NT2/D1 (cell line): Measurements from ENCODE around the gene TDRD7.

ENCODE experiments used
- DNase-seq: peaks from one replicate; pipeline ENCODE4 v3.0.0-alpha.2; 2011; ENCODE audit warnings: low read depth, low spot score
- H3K27me3 ChIP-seq: 2 replicates; pipeline ENCODE4 v1.6.0; 2011; ENCODE audit warnings: mild to moderate bottlenecking; ENCODE audit not compliant: insufficient read length, insufficient read depth
- H3K36me3 ChIP-seq: 2 replicates; pipeline ENCODE4 v1.6.1; 2011; ENCODE audit warnings: mild to moderate bottlenecking, low read length, mixed read lengths; ENCODE audit not compliant: insufficient read depth, insufficient read length
- H3K4me1 ChIP-seq: 2 replicates; pipeline ENCODE4 v1.5.1; 2011; ENCODE audit not compliant: insufficient read depth, insufficient read length
- H3K4me3 ChIP-seq: 2 replicates; pipeline ENCODE4 v1.5.1; 2011; ENCODE audit warnings: low read depth; ENCODE audit not compliant: insufficient read length
- H3K9ac ChIP-seq: 2 replicates; pipeline ENCODE4 v1.6.0; 2011; ENCODE audit warnings: low read depth; ENCODE audit not compliant: insufficient read length
- H3K9me3 ChIP-seq: 2 replicates; pipeline ENCODE4 v1.5.1; 2011; ENCODE audit warnings: mild to moderate bottlenecking, low read length; ENCODE audit not compliant: insufficient read depth
- SUZ12 ChIP-seq: IDR thresholded peaks from 2 replicates; pipeline ENCODE4 v1.6.1; 2011; ENCODE audit not compliant: insufficient read length, insufficient read depth; ENCODE audit errors: extremely low read depth
- YY1 ChIP-seq: IDR thresholded peaks from 2 replicates; pipeline ENCODE4 v1.6.1; 2011; ENCODE audit not compliant: insufficient read length, insufficient read depth
- ZNF274 ChIP-seq: IDR thresholded peaks from 2 replicates; pipeline ENCODE4 v1.6.1; 2011; ENCODE audit warnings: mild to moderate bottlenecking, low read depth, low read length

The TDRD7 gene

GRCh38 chr9:97382099-97382718 is 29.7 kb upstream of the TDRD7 start:
- no peaks in the 10 kb centered on the region for H3K9me3 ChIP-seq
- no peak overlapping the region for H3K4me3 ChIP-seq
- no peak for DNase-seq
- no peaks in the 10 kb centered on the region for H3K27me3 ChIP-seq
- peaks cover 2% of the 10 kb centered on the region for H3K4me1 ChIP-seq
- no peaks in the 10 kb centered on the region for H3K36me3 ChIP-seq
- no peak overlapping the region for H3K9ac ChIP-seq
- TF ChIP-seq SUZ12 (no peak), YY1 (no peak), ZNF274 (no peak)

GRCh38 chr9:97384406-97385262 is 27.3 kb upstream of the TDRD7 start:
- peaks cover 12% of the 10 kb centered on the region for H3K4me1 ChIP-seq
- no peak for DNase-seq

GRCh38 chr9:97385626-97386264 is 26.2 kb upstream of the TDRD7 start:
- DNase-seq: no peak
- Histone ChIP-seq H3K27me3 (no peaks in the 10 kb centered on the region), H3K36me3 (no peaks in the 10 kb centered on the region), H3K4me1 (peaks cover 12% of the 10 kb centered on the region), H3K4me3 (no peak overlapping the region), H3K9ac (no peak overlapping the region), H3K9me3 (no peaks in the 10 kb centered on the region)
- TF ChIP-seq YY1 (no peak), ZNF274 (no peak), SUZ12 (no peak)

More at GRCh38 chr9:97384406-97385262, 27.3 kb upstream of the TDRD7 start:
- no peak overlapping the region for H3K4me3 ChIP-seq
- H3K9ac ChIP-seq: no peak overlapping the region
- no peaks in the 10 kb centered on the region for H3K36me3 ChIP-seq
- TF ChIP-seq ZNF274 (no peak), YY1 (no peak)
- H3K9me3 ChIP-seq: no peaks in the 10 kb centered on the region
- no peaks in the 10 kb centered on the region for H3K27me3 ChIP-seq

GRCh38 chr9:97386265-97386633 is 25.6 kb upstream of the TDRD7 start:
- H3K4me1 ChIP-seq: peaks cover 12% of the 10 kb centered on the region

GRCh38 chr9:97386733-97387503 is 25.0 kb upstream of the TDRD7 start:
- TF ChIP-seq YY1: no peak
- no peak for TF ChIP-seq ZNF274
- no peak for TF ChIP-seq SUZ12
- peaks cover 12% of the 10 kb centered on the region for H3K4me1 ChIP-seq
- H3K27me3 ChIP-seq: no peaks in the 10 kb centered on the region
- no peaks in the 10 kb centered on the region for H3K36me3 ChIP-seq
- no peaks in the 10 kb centered on the region for H3K9me3 ChIP-seq
- peak; percentile 63 for DNase-seq
- no peak overlapping the region for H3K9ac ChIP-seq
- no peak overlapping the region for H3K4me3 ChIP-seq

More at GRCh38 chr9:97386265-97386633, 25.6 kb upstream of the TDRD7 start:
- DNase-seq: no peak
- no peaks in the 10 kb centered on the region for H3K9me3 ChIP-seq
- TF ChIP-seq SUZ12: no peak
- TF ChIP-seq ZNF274: no peak
- no peak for TF ChIP-seq YY1
- no peak overlapping the region for H3K9ac ChIP-seq
- H3K27me3 ChIP-seq: no peaks in the 10 kb centered on the region
- no peak overlapping the region for H3K4me3 ChIP-seq
- H3K36me3 ChIP-seq: no peaks in the 10 kb centered on the region

- Histone ChIP-seq H3K4me1 (peaks cover 12% of the 10 kb centered on the region), H3K9ac (peak overlapping the region; percentile 21), H3K4me3 (no peak overlapping the region), H3K36me3 (no peaks in the 10 kb centered on the region), H3K27me3 (no peaks in the 10 kb centered on the region), H3K9me3 (no peaks in the 10 kb centered on the region)
- no peak for TF ChIP-seq SUZ12
- TF ChIP-seq ZNF274: no peak
- no peak for TF ChIP-seq YY1
- no peak for DNase-seq
These were observed 24.4 kb upstream of the TDRD7 start for GRCh38 chr9:97387504-97387886.
